NCI-H524 (cell line): ENCODE data around the gene AZIN2.
"Not testable (repeated sequence)": the region's sequence is repeated elsewhere in the genome, so short reads cannot be mapped to it uniquely, and the experiment has no call there.

Experiments
- DNase-seq, 2 experiments: peaks; one replicate each; lab custom pipeline; 2025; lab: John Stamatoyannopoulos, UW

AZIN2 gene

DNA sequence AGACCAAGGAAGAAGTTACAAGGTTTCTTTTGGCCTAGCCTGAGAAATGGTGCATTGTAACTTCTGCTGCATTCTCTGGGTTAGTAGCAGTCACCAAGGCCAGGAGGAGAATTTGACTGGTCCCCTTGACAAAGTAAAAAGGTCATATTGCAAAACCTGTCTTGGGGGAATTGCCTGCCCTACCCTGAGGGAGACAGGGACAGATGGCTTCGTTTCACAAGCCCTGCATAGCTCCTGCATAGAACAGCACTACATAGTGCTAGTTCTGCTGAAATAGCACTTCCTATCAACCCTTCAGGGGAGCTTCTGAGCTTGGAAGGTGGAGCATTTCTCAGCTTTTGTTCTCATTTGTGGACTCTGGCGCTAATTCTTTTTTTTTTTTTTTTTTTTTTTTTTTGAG lies 23.9 kb upstream of the AZIN2 start:
- peak in 1 of 2 experiments; percentile 44 for DNase-seq

DNA sequence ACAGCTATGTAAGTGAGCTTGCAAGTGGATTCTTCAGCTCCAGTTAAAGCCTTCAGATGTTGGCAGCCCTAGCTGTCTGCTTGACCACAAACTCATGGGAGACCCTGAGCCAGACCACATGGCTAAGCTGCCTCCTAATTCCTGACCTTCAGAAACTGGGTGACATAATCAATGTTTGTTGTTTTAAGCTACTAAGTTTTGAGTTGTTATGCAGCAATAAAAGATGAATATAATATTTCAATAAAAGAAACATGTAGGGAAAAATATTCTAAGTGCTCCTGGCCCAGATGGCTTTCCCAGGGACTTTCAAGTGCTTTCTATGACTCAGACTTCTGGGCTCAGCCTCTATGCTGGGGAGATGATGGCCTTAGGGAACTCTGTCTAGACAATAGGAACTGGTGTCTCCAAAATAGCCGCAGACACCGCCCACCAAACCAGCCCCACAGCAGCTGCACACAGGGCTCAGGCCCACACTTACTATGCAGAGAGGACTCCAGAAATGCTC lies 20.3 kb upstream of the AZIN2 start:
- DNase-seq = peak in 1 of 2 experiments; percentile 21

DNA sequence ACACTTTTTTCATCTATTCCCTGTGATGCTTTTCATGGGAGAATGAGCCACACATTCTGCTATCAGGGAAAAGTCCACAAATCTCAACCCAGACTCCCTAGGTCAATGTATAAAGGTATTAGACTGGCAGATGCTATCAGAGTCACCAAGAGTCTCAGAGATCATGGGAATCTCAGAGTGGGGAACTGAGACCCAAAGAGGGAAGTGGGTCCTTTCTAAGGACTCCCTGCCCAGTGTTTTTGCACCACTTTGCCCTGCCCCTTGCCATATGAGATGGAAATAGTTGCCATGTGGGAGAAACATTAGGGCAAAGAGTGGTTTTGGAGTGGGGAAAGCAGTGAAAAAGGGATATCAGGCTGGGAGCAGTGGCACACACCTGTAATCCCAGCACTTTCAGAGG lies 19.1 kb upstream of the AZIN2 start:
- DNase-seq = no peak

DNA sequence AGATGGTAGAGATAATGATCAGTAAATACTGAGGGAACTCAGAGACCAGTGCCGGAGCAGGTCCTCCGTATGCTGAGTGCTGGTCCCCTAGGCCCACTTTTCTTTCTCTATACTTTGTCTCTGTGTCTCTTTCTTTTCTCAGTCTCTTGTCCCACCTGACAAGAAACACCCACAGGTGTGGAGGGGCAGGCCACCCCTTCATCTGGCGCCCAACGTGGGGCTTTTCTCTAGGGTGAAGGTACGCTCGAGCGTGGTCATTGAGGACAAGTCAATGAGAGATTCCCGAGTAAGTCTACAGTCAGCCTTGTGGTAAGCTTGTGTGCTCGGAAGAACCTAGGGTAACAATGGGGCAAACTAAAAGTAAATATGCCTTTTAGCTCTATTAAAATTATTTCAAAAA lies 16.7 kb upstream of the AZIN2 start:
- not testable (repeated sequence) for DNase-seq

DNA sequence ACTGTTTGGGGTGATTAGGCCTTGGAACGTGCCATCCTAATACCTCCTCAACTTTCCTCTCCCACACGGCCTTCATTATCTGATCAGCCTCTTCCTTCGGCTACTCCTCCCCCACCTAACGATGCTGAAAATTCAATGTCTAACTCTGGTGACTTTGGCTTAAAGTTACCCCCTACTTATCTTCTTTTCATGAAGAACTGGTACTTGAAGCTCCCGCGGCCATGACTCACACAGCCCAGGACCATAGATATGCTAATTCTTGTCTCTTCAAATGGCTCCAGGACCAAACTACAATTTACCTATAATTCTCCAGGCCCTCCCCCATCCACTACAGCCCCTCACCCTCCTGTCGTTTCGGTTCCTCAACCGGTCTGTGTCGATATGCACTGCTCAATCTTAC lies 15.7 kb upstream of the AZIN2 start:
- DNase-seq = no peak

DNA sequence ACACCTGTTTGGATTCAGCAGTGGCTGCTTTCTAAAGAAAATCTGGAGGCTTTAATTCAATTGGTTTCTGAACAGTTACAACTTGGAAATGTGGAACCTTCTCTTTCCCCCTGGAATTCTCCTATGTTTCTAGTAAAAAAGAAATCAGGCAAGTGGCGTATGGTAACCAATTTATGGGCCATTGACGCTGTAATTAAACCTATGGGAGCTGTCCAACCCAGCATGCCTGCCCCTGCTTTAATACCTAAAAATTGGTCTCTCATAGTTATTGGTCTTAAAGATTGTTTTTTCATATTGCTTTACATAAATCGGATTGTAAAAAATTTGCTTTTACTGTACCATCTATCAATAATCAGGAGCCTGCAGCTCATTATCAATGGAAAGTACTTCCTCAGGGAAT lies 14.5 kb upstream of the AZIN2 start:
- DNase-seq = not testable (repeated sequence)

DNA sequence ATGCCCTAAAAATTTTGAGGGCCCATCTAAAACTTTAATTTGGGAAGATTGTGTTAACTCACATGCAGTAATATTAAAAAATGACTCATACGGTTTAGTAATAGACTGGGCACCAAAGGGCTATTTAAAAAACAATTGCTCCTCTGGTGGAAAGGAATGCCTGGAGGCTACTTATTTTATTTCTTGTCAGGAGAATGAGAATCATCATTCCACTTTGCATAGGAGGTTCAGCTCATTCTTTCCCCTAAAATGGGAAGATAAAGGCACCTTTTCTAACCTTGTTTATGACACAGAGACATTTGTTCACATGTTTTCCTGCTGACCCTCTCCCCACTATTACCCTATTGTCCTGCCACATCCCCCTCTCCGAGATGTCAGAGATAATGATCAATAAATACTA lies 12.8 kb upstream of the AZIN2 start:
- DNase-seq = not testable (repeated sequence)

DNA sequence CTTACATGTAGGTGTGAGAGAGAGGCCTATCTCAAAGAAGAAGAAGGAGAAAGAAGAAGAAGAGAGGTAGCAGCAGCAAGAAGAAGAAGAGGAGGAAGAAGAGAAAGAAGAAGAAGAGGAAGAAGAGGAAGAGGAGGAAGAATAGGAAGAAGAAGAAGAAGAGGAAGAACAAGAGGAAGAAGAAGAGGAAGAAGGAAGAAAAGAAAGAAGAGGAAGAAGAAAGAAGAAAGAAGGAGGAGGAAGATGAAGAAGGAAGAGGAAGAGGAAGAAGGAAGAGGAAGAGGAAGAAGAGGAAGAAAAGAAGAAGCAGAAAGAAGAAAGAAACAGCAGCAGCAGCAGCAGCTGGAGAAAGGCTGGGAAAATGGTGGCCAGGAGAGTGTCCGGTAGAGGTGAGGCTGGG lies 10.3 kb upstream of the AZIN2 start:
- DNase-seq = no peak

DNA sequence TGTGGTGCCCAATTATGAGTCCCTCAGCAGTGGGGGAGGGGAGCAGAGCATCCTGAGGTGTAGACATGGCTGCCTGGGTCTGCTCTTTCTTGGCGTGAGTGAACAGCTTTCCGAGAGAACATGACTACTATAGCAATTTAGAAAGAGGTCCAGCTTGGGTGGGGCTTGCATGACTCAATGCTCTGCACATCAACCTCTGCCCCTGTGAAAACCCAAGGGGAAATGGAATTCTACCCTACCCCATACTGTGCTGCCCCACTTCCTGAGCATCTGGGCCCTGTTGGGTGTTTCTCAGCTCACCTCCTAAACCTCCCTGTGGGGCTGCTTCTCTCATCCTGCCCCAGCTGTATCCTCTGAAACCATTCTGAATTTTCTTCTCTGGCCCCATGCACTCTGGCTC lies 8.2 kb upstream of the AZIN2 start:
- DNase-seq = no peak

DNA sequence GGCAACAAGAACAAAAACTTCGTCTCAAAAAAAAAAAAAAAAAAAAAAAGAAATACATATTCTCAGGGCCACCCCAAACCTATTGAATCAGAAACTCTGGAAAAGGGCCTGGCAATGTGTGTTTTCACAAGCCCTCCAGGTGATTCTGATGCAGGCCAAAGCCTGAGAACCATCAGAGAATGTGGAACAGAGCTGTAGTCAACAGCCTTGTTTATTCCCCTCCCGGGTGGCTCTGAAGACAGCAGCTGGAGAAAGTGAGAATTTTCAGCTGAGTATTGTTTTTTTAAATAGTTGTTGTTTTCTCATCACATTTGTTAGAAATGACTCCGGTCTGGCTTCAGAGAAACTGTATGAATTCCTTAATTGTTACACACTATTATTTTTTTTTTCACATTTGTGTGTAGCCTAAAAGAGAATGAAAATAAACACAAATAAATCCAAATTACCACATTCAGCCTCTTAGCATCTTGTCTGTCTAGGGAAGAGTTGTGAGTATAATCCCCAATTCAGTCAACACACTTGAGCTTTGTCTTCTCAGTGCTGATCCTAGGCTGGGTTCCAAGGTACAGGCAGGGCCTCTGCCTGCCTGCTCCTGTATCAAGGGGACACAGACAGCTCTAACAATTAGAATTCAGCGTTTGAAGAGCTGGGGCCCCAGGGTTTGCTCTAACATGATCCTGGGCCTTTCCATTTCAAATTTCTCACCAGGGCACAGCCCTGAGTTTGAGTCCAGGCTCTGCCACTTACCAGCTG lies 6.6 kb upstream of the AZIN2 start:
- DNase-seq = no peak

DNA sequence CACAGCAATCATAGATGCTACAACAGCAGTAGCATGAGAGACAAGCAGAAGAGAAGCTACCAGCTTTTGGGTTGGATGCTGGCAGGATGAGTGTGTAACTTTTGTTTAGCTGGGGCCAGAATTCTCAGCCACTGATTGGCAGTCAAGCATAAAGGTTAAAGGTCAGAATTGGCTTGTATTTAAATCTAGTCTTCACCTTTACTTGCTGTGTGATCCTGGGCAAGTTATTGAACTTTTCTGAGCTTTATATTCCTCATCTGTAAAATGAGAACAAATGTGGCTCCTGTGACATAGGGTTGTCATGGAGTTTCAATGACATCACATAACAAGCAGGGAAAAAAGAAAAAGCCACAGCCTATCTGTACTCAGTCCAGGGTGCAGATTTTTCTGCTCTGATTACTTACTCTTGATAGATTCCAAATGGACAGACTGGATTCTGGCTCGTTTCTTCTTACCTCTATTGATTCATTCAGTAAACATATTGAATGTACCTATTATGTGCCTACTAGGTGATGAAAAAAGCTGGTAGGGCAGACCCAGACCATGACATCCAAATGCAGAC lies 2.8 kb upstream of the AZIN2 start:
- no peak for DNase-seq

DNA sequence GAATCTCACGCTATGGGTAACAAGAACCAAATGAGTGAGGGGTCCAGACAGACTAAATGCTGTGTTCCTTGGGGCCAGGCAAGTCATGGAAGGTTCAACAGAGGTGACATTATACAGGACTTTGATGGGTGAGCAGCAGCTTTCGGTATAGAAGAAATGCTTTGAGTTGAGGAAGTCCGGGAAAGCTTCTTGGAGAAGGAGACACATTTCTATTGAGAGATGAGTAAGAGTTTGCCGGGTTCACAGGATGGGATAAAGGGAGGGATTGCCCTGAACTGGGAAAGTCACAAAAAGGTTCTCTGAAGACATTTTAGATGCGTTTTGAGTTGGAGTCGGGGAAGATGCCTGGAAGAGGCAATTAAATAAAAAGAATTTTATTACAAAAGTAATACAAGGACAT lies 580 bp upstream of the AZIN2 start:
- DNase-seq = no peak

DNA sequence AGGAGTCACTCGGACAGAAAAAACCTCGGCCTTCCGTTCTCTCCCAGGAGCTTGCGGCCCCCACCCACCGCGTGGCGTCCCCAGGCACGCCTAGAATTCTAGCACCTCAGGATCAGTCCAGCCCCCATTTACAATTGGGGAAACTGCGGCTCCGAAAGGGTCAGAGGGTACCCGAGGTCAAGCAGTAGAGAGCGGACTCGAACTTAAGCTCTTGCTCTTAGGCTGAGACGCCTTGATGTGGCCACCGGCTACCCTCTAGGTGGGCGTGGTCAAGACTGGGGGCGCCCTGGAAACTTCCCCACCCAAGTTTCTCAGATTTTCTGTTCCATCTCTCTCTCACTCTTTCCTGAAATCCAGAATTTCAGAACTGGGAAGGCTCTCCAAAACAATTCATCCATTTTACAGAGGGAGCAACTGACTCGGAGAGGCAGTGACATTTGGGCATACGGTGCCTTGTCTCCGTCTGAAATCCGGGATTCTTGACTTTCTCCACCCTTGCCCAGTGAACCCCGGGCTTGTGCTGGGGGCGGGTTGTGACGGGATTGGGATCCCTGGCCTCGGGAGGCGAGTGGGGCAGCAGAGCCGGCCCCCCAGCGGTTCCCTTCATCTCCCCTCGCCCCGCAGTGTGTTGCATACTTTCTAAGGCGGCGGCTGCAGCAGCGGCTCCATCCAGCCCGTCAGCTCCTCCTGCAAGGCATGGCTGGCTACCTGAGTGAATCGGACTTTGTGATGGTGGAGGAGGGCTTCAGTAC lies 777 bp downstream of the AZIN2 start:
- DNase-seq = no peak

DNA sequence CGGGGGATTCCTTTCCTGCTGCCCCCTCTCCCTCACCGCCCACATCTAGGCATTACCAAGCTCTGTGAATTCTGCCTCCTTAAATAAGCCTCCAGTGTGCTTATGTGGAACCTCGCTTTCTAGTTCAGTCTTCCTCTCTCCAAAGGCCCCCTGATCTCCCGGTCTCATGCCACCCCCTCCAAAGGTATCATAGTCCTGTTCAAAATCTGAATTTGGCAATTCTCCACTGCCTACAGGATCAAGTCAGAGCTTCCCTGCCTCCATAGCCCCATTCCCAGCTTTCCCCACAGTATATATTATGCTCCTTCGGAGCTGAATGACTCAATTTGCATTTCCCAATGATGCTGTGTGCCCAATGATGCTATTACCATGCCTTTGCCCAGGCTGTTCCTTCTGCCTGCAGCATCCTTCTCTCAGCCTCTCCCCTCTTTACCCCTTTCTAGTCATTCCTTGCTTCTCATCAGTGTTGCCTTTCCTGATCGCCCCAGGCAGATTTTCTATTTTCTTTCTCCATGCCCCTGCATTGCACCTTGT lies 1.7 kb downstream of the AZIN2 start:
- no peak for DNase-seq

DNA sequence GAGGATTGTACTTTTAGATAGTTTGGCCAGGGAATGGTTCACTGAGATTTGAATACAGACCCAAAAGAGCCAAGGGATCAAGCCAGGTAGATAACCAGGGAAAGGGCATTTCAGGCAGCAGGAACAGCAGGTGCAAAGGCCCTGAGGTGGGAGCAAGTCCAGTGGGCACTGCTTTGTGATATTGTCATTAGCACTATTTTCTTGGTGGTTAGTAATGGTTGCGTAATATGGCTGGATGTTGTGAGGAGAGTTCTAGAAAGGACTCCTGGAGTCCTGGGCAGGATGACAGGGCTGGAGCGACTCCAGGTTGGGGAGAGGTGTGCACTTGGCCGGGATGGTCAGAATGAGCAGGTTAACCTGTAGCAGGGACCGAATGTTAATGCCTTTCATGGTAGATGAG lies 4.4 kb downstream of the AZIN2 start:
- no peak for DNase-seq

DNA sequence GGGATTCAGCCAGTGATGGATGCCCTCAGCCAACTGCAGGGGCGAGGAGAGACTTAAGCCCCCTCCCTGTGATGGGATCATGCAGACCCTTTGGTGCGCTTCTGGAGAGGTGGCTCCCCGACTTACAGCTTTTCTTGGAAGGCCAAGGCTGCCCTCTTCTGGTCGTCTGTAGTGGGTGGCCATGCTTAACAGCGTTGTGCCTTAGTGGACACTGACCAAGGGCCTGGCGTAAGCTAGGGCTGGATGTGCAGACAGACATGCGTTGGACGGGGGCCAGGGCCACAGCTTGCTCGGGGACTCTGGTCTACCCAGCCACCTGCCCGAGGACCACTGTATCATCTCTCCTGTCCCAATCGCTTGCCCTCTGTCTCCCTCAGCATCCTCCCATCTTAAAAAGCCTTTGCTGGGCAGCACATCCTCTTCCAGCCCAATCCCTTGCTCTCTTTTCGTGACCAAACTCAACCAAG lies 5.5 kb downstream of the AZIN2 start:
- peak; percentile 55 to 79 for DNase-seq

DNA sequence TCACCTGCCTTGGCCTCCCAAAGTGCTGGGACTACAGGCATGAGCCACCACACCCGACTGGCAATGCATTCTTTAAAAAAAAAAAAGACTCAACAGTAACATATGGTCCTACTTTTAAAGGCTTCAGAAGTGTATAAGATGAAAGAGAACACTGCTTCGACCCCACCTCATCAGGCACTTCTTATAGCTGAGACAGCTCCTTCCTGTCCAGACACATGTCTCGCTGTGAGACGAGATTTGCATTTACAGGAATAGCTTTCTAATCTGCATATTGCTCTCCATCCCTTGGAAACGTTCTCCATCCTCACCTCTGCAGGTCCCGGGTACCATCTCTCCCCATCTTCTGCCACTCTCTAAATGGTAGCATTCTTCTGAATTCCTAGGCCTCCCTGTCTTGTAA lies 6.7 kb downstream of the AZIN2 start:
- peak in 1 of 2 experiments; percentile 74 for DNase-seq

DNA sequence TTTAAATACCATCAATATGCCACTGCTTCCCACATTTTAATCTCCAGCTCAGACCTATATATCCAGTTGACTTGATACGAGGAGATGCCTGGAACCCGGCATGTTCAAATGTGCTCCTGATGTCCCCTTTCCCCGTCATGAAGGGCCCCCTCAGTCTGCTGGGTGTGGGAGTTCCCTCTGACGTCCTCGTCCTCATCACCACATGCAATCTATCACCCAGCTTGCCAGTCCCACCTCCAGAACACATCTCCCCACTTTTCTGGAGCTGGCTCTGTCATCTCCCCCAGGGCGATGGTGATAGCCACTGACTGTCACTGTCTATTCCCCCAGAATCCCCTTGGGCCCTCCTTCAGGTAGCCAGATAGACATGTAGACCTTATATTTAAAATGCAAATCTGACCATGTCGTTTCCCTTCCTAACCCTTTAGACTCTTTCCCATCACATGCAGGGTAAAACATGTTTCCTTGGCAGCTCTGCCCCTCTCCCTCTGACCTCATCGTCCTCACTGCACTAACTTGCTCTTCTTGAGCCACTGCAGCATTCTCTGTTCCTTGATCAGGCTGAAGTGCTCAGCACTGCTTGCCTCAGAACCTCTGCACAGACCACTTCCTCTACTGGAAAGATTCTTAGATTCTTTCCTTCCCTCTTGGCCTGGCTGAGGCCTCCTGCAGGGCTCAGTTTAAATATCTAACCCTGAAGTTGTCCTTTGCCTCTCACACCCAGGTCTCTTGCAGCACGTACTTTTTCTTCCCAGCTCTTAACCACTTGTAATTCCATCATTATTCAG lies 7.4 kb downstream of the AZIN2 start:
- DNase-seq = no peak

DNA sequence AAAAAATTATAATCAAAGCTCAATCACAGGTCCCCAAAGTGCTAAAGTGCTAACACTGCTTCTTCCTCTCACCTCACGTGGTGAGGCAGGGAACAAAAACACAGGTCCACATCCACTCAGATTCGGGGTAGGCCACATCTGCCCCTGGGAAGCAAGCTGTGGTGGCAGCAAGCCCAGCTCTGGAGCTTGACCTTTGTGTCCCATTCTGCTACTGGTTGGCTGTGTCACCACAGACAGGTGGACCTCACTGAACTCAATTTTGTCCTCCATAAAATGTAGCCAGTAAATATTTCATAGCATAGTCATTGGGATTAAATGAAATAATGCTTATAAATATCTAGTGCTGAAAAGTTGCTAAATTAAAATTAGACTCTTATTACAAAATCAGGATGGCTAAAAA lies 8.5 kb downstream of the AZIN2 start:
- DNase-seq = no peak

DNA sequence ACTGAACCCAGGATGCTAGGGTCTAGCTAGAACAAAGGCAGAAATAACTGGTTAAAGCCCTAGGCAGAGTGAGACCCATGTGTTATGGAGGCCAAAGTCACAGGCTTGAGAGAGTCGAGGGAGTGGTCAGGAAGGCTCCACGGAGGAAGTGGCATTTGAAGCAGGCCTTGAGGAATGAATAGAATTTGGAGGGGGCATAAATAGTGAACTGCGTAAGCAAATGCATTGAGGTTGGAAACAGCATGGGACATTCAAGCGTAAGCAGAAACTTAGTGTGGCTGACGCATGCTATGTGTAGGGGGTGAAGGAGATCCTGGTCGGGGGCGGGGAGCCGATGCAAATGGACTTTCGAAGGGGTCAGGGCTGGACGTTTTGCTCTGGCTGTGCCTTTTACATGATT lies 11.5 kb downstream of the AZIN2 start:
- DNase-seq = no peak

DNA sequence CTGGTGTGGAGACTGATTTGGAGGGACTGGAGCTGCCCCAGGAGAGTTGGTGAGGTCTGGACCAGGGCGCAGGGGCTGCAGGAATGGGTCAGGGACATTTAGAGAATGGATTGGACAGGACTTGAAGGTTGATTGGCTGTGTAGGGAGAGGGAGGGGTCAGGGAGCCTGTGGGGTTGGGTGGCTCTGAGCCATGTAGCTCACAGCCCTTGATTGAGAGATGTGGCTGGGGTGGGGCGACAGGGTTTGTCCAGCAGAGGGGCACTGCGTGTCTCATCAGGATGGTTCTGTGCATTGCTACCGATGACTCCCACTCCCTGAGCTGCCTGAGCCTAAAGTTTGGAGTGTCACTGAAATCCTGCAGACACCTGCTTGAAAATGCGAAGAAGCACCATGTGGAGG lies 12.1 kb downstream of the AZIN2 start:
- DNase-seq = no peak

DNA sequence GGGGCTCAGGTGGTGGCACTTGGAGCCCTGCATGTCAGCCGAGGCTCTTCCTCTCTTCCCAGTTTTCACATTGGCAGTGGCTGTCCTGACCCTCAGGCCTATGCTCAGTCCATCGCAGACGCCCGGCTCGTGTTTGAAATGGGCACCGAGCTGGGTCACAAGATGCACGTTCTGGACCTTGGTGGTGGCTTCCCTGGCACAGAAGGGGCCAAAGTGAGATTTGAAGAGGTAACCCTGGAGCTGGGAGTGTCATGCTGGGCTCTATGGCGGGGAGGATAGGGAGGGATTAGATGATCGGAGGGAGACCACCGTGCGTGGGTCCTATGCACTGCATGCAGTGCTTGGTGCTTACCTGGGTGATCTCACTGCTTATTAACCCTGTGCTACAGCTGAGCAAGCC lies 13.5 kb downstream of the AZIN2 start:
- no peak for DNase-seq
